NAMALWA (cell line): ENCODE results near the gene FIS1.
A peak's percentile ranks its signal among the peaks of the same experiment; 100 is the strongest.
"Not testable (repeated sequence)": the region's sequence is repeated elsewhere in the genome, so short reads cannot be mapped to it uniquely, and the experiment has no call there.

ENCODE experiments used
- DNase-seq: peaks from one replicate; pipeline ENCODE4 v3.0.0-alpha.2; 2015; ENCODE audit warnings: low spot score

Gene FIS1

GRCh38 chr7:101255796-101256195 is 10.9 kb upstream of the FIS1 start:
- DNase-seq: no peak

GRCh38 chr7:101253199-101253598 is 8.3 kb upstream of the FIS1 start:
- not testable (repeated sequence) for DNase-seq

GRCh38 chr7:101251871-101252659 is 7.2 kb upstream of the FIS1 start:
- DNase-seq: peak; percentile 100

- DNase-seq: peak; percentile 34
These were observed 5.4 kb upstream of the FIS1 start for GRCh38 chr7:101250324-101250723.

- peak; percentile 45 for DNase-seq
These were observed 3.4 kb upstream of the FIS1 start for GRCh38 chr7:101248276-101248675.

GRCh38 chr7:101245147-101245668 is 327 bp upstream of the FIS1 start:
- no peak for DNase-seq

GRCh38 chr7:101243646-101244374 is 1.1 kb downstream of the FIS1 start:
- no peak for DNase-seq

GRCh38 chr7:101241443-101242349 is 3.2 kb downstream of the FIS1 start:
- no peak for DNase-seq

- no peak for DNase-seq
These were observed 3.9 kb downstream of the FIS1 start for GRCh38 chr7:101241015-101241363.

GRCh38 chr7:101240226-101241014 is 4.5 kb downstream of the FIS1 start:
- DNase-seq: no peak

GRCh38 chr7:101239951-101240220 is 5.0 kb downstream of the FIS1 start:
- DNase-seq: no peak

- no peak for DNase-seq
These were observed 5.5 kb downstream of the FIS1 start for GRCh38 chr7:101239191-101239950.

- no peak for DNase-seq
These were observed 6.4 kb downstream of the FIS1 start for GRCh38 chr7:101238226-101239182.

GRCh38 chr7:101237206-101238067 is 7.4 kb downstream of the FIS1 start, which contains the start of gene CLDN15:
Gene CLDN15, minus strand, starts transcription at chr7:101237802. Its CDS starts 221 bp downstream, at chr7:101237581.
- DNase-seq: no peak

GRCh38 chr7:101236292-101236835 is 8.5 kb downstream of the FIS1 start:
- DNase-seq: no peak

GRCh38 chr7:101235522-101235921 is 9.4 kb downstream of the FIS1 start:
- no peak for DNase-seq

- peak; percentile 37 for DNase-seq
These were observed 9.8 kb downstream of the FIS1 start for GRCh38 chr7:101235050-101235449.

GRCh38 chr7:101234636-101235035 is 10.2 kb downstream of the FIS1 start:
- DNase-seq: no peak
